Medulla oblongata (tissue), 1 donor: ENCODE measurements around the gene CROCC.
"Not testable (repeated sequence)": the region's sequence is repeated elsewhere in the genome, so short reads cannot be mapped to it uniquely, and the experiment has no call there.

ENCODE experiments used
- DNase-seq: peaks from one replicate; pipeline ENCODE4 v3.0.0-alpha.2; 2015; ENCODE audit errors: extremely low spot score

The CROCC gene, protein sequence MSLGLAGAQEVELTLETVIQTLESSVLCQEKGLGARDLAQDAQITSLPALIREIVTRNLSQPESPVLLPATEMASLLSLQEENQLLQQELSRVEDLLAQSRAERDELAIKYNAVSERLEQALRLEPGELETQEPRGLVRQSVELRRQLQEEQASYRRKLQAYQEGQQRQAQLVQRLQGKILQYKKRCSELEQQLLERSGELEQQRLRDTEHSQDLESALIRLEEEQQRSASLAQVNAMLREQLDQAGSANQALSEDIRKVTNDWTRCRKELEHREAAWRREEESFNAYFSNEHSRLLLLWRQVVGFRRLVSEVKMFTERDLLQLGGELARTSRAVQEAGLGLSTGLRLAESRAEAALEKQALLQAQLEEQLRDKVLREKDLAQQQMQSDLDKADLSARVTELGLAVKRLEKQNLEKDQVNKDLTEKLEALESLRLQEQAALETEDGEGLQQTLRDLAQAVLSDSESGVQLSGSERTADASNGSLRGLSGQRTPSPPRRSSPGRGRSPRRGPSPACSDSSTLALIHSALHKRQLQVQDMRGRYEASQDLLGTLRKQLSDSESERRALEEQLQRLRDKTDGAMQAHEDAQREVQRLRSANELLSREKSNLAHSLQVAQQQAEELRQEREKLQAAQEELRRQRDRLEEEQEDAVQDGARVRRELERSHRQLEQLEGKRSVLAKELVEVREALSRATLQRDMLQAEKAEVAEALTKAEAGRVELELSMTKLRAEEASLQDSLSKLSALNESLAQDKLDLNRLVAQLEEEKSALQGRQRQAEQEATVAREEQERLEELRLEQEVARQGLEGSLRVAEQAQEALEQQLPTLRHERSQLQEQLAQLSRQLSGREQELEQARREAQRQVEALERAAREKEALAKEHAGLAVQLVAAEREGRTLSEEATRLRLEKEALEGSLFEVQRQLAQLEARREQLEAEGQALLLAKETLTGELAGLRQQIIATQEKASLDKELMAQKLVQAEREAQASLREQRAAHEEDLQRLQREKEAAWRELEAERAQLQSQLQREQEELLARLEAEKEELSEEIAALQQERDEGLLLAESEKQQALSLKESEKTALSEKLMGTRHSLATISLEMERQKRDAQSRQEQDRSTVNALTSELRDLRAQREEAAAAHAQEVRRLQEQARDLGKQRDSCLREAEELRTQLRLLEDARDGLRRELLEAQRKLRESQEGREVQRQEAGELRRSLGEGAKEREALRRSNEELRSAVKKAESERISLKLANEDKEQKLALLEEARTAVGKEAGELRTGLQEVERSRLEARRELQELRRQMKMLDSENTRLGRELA (N-terminal part only)

DNA sequence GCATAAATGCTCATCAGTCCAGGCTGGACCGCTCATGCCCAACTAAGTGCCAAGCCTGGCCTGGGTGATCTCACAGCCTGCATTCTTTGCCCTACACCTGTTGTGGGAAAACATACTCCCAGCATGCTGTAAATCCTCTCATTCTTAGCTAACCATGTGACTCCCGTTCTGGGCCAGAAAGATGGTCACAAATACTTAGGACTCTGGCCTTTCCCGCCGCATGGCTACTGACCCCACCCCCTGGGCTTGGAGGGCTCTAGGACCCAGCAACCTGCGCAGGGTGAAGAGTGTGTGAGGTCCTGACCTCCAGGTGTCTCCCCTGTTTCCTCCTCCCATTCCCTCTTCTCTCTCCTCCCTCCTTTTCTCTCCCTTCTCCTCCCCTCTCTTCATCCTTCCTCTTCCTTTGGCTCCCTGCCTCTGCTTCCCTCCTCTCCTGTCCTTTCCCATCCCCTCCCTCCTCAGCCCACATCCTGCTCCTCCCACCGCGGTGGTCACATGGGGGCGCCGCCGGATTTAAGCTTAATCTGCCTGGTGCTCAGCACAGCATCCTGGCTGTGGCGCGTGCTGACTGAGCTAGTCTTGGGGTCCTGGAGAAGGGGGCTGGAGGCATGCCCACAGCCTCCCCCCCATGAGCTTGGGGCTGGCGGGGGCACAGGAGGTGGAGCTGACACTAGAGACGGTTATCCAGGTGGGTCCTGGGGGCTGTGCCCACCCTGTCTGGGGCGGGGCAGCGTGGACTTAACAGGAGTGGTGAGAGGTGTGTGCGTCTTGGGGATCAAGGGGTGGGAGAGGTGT lies at the start of gene CROCC:
Gene CROCC (plus strand): TSS at position 541 of the 795 bp plus-strand sequence. CDS start 88 bp downstream, at position 629.
- peak; percentile 63 for DNase-seq

DNA sequence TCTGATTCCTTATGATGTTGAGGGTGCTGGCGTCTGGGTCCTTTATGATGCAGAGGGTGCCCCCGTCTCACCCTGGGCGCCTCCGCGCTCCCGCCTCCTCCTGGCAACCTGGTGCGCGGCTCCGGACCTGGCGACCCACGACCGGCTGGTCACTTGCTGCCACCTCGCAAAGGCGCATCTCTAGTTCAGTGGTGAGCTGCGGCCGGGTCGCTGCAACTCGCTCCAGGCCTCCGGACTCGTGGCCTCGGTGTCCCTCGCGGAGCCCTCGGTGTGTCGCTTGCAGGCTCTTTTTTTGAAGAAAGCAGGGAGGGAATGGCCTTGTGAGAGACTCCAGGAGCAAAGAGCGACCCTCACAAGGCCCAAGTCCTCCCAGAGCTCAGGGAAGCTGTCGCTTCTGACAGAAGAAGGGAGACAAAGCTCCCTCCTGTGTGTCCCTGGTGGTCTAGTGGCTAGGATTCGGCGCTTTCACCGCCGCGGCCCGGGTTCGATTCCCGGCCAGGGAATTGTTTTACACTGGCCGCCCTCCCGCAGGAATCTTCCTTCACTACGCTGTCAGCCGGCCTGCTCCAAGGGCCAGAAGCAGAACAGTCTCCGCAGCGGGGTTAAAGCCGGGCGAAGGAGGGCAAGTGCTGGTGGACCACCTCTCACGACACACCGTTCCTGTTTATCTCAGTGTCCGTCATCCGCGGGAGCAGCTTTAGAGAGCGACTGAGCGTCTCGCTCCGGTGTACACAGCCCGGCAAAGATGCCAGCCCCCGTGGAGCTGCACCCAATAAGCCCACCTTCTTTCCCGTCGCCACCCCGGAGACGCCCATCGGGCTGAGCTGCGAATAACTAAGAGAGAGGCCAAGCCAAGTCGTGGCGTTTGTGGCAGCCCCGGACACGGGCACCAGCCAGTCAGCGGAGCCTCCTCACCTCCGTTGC lies 49.3 kb upstream of the CROCC start:
- peak; percentile 84 for DNase-seq

DNA sequence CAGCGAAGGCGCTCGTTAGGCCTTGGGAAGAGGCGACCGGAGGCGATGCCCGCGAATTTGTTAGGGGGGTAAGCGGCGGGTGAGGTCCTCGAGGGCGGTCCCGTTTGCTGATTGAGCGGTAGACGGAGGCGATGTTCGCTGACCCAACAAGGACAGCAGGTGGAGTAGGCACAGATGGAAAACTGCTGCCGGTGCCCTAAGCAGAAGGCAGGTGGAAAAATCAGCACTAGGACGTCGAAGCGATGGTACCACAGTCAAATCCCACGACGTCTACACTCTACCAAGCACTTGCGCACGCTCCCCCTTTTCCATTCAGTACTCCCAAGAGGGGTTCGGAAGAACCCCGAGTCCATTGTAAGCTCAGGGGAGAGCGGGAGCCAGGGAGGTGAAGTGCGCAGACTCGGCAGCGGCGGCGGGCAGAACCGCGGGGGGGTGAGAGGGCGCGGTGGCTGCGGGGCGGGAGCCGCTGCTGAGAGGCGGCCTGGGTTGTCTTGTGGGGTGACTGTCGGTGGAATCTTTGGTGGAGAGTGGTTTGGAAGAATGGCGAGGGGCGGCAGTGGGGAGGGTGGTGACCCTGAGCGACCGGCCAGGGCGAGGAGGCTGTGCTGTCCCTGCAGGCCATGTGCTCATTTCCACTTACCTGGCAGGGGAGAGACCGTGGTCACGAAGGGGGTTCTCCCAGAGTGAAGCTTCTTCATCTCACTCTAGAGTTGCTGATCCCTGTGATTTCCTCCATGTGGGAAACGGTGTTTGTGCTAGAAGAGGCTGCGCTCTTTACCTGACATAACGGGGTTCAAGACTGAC lies 48.5 kb upstream of the CROCC start:
- DNase-seq, result peak; percentile 27

DNA sequence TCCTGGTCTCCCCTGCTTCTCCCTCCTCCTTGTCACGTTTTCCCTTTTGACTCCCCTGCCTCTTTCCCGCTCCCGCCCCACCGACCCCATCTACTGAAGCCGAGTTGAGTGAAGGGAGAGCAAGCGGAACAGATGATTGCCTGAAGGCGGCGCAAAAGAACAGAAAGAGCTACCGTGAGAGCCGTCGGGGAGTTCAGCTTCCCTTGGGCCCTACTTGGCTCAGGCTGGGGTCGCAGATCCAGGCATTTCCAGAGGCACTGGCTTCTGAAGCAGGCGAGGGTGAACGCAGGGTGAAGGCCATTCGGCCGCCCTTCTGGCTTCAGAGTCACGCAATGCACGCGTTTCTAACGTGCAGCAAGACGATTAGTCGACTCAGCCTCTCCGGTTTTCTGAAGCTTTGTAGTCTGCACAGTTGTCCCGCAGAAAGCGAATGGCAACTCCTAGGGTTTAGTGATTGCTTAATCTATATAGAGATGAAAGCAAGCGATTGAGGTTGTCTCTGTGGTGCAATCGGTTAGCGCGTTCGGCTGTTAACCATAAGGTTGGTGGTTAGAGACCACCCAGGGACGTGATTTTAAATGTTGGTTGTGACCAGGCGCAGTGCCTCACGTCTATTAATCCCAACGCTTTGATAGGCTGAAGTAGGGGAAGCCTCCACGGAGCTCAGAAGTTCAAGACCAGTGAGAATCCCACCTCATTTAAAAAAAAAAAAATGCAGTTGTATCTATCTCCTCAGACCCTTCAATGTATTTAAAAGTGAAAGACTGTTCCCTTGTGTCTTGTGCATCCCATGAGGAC lies 46.6 kb upstream of the CROCC start:
- not testable (repeated sequence) for DNase-seq

DNA sequence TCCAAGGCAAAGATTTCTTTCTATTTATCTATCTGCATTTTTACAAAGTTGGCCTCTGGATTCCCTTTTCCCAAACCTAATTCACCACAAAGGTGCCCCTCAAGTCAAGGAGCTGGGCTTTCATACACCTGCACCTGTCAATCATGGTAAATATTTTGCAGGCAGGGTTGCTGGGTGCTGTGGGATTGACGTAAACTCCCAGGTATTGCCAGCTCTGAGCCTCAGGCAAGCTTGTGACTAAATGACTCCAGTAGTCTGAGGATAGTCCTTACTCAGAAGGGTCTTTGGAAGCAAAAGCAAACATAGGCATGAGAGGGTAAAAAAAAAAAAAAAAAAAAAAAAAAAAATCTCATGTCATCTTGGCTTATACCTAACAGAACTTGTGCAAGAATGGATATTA lies 40.0 kb upstream of the CROCC start:
- not testable (repeated sequence) for DNase-seq

DNA sequence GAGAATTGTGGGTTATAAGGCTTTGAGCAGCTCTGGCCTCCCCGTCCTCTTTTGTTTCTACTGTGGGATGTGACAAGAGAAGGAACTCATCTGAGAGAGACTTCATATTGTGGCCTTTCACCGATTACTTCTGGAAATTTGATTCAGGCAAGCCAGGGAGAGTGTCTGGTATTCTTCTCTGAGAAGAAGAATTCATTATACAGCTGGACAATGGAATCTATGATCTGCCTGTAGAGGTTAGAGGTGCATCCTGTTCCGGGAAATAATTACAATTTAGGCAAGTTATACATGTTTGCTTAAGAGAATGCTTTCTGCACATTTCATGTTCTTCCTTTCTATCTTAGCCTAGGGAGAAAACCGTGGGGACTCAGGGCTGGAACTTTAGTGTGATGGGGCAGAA lies 38.7 kb upstream of the CROCC start:
- DNase-seq, result no peak

DNA sequence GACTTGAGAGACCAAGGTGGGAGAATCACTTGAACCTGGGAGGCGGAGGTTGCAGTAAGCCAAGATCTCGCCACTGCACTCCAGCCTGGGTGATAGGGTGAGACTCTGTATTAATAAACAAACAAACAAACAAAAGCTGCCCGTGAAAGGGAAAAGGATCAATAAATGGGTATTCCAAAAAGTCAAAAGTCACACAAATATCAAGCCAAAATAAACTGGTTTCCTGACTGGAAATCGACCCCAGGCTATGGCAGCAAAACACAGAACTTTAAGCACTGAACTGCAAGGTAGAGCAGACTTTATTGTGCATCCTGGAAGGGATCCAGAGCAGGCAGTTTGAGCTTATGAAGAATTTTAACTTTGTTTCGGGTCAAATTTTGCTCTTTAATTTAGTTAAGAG lies 37.2 kb upstream of the CROCC start:
- not testable (repeated sequence) for DNase-seq

DNA sequence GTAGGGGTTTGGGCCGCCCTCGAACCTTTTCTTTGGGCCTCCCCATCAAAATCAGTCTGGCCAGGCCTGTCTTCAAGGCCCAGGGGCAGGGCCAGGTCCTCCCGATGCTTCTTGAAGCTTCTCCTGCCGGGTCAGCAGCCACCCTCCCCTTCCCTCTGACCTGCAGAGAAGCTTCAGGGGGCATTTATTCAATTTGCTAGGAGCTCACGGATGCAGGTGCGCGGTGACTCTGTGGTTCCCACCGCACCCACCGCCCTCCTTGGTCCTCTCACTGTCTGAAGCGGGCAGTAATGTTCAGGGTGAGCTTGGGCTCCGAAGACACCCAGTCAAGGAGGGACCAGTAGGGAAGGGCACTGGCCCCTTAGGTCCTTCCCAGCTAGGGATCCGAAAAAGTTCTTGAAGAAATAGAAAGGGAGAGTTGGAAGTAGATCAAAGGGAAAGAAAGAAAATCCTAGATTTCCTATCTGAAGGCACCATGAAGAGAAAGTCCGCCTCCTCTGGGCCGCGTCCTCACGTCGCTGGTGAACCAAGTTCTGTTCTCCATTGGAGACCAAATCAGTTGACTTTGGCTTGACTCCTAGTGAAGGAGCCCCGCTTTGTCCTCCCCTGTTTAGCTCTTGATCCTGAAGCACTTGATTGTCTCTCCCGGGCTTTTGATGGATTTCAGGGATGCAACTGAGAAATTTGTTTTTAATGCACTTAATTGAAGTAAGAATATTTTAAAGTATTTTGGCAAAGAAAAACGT lies 34.7 kb upstream of the CROCC start:
- DNase-seq, result no peak

DNA sequence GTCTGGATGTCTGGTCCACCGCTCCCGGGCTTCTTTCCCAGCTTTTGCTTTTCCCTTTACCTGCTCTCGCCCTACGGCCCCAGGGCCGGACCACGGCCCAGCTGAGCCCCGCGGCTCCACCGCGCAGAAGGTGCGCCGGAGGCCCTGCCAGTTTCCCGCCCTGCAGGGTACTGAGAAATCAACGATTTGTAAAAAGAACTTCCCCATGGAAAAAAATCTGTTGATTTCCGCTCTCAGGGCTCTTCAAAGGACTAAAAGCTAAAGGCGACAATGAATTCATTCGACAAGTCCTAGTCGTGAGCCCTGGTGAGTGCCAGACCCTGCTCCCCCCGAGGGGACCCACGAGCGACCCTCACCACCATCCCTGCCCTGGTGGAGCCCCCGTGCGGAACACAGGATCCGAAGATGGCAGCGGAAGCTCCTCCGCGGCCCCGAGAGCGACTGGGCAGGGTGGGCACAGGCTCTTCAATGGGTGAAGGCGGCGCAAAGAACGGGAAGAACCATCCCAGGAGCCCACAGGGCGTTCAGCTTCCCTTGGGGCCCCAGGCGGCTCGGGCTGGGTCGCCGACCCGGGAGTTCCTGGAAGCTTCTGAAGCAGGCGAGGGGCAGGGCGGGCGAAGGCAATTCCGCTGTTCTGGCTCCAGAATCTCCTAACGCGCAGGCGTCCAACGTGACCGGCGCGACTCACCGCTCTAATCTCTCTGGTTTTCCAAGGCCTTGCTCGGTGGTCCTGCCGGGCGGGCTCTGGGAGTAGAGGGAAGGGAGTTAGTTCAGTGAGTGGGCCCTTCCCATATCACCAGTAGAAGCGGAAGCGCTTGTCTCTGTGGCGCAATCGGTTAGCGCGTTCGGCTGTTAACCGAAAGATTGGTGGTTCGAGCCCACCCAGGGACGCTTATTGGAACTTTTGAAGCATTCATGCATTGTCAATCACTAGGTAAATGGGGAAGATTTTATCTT lies 32.6 kb upstream of the CROCC start:
- peak; percentile 94 for DNase-seq

DNA sequence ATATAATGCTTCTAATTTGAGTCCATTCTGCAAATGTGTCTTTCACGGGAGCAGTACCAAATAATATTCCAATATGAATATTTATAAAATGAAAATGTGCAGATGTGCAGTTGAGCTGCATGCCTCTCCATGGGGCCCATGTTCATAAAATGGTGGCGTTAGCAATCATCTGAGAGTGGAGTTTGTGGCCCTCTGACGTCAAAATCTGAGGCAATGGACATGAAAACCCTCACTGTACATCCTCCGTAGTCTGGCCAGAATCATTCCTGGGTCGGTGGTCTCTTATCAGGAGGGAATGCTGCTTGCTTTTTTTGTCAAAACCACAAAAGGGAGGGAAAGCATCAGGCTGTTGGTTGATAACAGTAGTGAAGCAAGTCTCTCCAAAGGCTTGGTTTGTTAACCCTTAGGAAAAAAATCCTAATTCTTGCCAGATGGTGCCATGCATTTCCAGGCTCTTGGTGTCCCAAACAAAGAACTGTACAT lies 31.2 kb upstream of the CROCC start:
- peak; percentile 4 for DNase-seq

DNA sequence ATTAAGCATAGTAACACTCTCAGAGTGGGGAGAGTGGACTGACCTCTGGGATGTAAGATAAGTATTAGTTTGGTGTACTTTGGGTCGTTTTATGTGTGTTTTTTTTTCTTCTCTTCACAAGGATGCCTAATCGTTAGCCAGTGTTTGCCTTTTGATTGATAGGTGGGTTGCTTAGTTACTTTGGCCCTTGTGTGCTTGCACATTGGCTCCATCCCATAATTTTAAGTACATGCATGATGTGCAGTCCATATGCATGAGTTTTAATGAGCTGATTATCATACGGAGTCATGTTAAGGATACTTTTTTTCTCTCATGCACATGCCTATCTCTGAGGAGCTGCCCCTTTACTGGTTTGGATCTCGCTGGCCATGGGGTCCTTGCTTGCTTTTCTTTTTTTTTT lies 30.7 kb upstream of the CROCC start:
- not testable (repeated sequence) for DNase-seq

DNA sequence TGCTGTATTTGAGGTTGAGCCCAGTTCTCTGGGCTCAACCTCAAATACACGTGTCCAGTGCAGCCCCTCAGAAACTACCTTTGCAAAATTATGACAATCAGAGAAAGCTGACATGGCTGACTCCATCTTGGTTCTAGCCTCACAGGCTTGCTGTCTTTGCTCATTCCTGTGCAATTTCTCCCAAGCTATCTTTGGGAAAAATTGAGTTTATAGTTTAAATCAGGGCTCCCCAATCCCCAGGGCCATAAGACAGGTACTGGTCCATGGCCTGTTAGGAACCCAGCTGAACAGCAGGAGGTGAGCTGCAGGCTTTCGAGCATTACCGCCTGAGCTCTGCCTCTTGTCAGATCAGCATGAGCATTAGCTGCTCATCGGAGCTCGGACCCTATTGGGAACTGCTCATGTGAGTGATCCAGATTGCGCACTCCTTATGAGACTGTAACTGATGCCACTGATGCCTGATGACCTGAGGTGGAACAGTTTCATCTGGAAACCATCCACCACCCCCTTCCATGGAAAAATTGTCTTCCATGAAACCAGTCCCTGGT lies 28.7 kb upstream of the CROCC start:
- DNase-seq, result not testable (repeated sequence)

DNA sequence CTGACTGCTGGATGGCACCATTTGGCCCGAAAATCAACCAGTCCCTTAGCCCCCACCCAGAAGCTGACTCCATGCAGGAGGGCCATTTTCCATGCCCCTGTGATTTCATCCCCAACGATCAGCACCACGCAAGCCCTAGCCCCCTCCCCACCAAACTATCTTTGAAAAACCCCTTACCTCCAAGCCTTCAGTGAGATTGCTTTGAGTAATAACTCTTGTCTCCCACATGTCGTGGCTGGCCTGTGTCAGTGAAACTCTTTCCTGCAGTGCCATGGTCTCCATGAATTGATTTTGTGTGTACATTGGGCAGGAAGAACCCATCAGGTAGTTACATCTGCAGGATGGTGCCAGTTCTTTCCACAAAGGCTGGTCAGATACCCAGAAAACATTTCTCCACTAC lies 27.9 kb upstream of the CROCC start:
- peak; percentile 9 for DNase-seq

DNA sequence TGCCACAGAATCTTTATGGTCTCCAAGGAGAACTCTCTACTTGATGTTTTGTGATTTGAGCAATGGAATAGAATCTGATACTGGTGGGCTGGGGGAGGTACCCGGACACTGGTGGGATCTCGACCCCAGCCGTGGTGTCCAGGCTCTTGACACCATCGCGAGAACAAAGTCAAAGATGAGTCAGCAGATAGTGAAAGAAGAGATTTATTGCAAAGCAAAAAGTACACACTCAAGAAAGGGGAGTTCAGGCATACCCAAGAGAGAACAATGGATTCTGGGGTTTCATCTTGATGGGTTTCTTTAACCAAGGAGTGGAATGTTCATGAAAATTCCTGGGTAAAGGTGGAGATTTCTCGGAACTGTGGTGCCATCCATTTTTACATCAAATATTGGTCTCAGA lies 27.4 kb upstream of the CROCC start:
- not testable (repeated sequence) for DNase-seq

DNA sequence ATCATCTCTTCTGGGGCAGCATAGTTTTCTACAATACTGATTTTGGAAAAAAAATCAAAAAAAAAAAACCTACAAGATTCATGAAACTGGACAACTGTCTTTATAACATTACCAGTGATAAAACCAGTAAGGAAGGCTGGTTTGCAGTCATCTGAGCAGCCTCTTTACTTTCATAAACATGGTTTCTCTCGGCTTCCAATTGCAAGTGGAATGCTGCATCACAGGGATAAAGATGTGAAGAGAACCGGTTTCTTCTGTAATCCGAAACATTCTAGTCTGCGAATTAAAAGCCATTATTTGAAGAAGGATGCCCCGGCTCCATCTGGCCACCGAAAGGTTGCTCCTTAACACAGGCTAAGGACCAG lies 26.5 kb upstream of the CROCC start:
- DNase-seq, result not testable (repeated sequence)
